DMS153 treated with DMSO at 0.1 percent for 48 hours (cell line): Measurements from ENCODE around the gene PAXX.

ENCODE experiments used
- DNase-seq: peaks from one replicate; lab custom pipeline; 2025; ENCODE audit not compliant: unreplicated experiment; lab: John Stamatoyannopoulos, UW

The PAXX gene

GRCh38 chr9:136980669-136981478 lies 11.3 kb upstream of the PAXX start:
- DNase-seq: no peak

GRCh38 chr9:136981588-136982231 lies 10.5 kb upstream of the PAXX start:
- no peak for DNase-seq

GRCh38 chr9:136982232-136983051 lies 9.8 kb upstream of the PAXX start, which contains the start of gene LCNL1:
Gene LCNL1 (plus strand): TSS chr9:136982993. CDS start chr9:136983587, 594 bp downstream.
- DNase-seq: no peak

DNA sequence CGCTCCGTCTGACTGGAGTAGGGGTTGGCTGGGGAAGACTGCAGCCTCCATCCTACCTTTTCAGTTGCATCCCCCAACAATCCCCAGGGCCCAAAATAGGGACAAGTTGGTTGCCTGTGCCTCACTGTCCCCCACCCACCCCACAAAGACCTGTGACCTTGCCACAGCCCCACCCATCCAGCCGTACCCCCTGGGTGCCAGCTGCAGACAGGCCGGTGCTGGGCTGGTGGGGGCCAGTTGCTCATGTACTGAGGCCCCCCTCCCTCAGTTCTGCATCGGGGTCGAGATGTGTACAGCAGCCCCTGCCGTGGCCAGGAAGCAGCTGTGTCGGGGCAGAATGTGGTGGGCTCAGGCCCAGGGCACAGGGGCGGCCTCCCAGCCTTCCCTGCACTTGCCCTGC lies 9.1 kb upstream of the PAXX start:
- no peak for DNase-seq

- no peak for DNase-seq
Observed at GRCh38 chr9:136983656-136984314, 8.4 kb upstream of the PAXX start.

GRCh38 chr9:136984464-136985026 lies 7.7 kb upstream of the PAXX start:
- no peak for DNase-seq

DNA sequence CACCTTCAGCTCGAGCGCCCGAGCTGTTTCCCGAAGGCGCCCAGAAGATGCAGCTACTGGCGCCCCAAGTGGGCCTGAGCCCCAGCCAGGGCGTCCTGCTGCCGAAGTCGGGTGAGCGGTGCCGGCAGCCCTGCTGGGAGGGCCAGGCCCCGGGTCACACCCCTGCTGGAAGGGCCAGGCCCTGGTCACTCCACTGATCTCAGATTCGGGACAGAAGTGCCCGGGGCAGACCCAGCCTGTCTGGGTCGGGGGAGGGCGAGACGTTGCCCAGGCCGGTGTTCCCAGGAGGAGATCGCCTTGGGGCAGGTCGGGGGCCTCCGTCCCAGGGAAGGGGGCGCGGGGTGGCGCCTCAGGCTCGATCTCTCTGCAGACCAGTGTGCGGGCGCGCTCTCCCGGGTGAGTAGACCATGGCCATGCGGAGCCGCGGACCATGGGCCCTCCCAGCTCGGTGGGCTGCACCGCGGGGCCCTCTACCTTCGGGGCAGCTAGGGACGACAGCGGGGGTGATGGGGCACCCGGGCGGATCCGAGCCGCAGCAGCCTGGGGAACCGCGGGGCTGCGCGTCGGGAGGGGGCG lies 7.1 kb upstream of the PAXX start:
- no peak for DNase-seq

DNA sequence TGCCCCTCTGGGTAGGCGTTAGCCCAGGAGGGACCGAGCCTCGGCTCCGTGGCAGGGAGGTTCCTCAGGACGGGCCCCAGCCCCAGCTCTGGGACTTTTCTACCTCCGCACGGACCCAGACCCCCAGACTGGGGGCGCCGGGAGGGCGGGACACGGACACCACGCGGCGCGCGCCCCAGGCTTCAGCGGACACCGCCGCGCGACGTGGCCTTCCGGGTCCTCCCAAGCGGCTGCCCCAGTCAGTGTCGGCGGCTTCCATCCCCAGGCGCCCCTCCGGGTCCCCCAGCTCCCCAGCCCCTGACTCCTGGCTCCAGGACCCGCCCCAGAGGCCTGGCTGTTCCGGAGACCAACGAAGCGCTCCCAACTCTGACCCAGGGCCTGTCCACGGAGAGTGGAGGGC lies 6.4 kb upstream of the PAXX start:
- DNase-seq: no peak

- DNase-seq: no peak
Observed at GRCh38 chr9:136988872-136989271, 3.4 kb upstream of the PAXX start.

DNA sequence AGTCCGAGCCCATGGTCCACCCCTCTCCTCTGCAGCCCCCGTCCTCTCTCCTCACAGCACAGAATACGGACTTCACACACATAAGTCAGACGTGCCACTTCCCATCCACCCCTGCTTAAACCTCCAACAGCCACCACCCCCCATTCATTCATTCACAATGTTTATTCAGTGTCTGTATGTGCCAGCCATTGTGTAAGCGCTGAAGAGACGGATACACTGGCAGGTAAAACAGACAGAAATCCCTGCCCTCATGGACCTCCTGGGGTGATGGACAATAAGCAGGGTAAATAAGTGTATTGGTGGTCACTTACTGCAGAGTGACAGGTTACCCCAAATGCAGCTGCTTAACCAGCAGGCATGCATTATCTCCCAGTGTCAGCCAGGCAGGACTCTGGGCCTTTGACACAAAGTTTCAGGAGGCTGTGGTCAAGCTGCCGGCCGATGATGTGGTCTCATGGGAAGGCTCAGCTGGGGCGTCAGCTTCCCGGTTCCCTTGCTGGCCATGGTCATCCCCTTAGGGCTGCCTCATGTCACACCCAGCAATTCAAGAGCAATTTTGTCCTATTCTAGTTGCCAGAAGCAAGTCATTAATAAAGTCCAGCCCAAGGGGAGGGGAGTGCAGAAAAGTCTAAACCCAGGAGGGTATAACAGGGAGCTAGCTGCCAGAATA lies 1.8 kb upstream of the PAXX start:
- peak; percentile 56 for DNase-seq

DNA sequence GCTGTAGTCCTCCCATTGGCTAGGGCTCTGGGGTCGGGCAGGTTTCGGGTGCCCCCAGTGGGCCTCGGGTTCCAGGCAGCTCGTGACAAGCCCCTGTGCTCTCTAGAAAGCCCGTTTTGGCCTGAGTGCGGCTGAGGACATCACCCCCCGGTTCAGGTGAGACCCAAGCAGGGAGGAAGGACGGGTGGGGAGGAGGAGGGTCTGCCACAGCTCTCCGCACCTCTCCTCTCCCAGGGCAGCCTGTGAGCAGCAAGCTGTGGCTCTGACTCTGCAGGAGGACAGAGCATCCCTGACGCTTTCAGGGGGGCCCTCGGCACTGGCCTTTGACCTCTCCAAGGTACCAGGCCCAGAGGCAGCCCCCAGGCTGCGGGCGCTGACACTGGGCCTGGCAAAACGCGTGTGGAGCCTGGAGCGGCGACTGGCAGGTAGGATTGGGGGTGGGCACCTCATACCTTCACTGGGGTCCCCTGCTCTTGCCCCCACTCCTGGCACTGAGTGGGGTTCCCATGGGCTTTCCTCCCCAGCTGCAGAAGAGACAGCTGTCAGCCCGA lies 672 bp downstream of the PAXX start:
- no peak for DNase-seq

DNA sequence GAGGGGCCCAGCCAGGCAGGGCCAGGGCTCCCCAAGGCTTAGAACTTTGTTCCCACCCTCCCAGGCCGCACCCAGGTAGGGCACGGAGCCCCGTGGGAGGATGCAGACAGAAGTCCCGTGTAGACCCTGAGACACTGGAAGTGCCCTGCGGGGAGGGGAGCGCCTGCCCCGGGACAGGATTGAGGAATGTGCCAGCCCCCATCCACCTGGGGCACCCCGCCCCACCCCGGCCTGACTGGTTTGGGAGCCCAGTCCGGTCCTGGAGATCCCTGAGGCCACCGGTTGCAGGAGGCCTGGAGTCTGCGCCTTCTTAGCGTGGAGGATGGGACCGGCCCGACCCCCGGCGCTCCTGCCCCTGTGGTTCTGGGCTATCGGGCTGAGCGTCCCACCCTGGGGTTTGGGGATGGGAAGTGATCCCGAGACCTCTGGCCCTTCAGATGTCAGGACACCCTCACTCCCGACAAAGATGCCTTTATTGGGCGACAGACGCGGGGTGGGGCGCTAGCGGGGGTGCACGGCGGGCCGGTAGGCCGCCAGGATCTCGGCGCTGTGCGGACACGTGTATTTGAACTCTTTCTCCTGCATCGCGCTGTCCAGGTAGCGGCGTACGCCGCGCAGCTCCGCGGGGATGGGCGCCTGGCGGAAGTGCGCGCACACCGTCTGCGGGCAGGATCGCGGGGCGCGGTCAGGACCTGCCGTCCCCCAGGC lies 2.1 kb downstream of the PAXX start:
- no peak for DNase-seq

DNA sequence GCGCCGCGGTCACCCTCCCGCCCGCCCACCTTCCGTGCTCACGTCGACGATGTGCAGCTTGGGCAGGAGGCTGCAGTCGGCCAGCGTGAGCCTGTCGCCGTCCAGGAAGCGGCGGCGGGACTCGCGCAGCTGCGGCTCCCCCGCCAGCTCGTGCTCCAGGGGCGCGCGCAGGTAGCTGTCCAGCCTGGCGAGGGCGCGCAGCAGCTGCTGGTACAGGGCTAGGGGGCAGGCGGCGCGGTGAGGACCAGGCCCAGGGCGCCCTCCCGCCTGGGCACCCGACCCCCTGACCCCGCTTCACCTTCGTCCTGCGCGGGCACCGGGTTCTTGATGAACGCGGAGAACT lies 2.6 kb downstream of the PAXX start:
- DNase-seq: no peak

DNA sequence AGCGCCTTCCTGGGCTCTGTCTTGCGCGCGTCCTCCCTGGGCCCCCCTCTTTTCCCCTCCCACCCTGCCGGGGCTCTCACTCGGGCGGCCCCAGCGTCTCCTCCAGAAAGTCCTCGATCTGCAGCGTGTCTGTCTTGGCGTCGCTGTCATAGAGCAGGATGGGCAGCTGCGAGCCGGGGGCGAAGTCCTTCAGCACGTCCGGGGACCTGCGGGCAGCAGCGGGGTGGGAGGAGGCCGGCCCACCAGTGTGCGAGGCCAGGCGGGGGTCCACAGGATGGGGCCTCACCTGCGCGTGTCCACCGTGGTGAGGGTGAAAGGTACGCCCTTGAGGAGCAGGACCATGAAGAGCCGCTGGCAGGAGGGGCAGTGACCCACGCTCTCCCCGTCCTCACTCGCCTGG lies 3.1 kb downstream of the PAXX start:
- no peak for DNase-seq

DNA sequence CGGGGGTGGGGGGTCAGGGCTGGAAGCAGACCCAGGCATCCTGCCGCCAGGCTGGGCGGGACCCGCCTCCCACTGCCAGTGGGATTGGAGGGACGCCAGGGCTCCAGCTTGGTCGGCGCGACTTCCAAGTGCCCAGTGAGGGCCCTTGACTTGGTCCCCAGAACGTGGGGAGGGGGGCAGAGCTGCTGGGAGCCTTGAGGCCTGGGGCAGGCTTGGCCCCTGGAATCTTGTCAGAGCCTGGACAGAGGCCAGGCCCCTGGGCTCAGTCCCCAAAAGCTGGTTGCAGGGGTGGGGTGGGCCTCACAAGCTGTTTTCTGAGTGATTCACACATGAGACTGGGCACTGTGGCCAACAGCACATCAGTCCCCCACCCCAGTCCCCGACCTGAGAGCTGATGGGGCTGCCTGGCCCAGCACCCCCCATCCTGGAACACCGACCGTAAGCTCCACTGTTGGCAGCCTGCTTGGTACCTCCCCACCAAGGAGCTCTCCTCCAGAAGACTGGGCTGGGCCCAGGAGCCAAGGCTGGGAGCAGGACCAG lies 3.6 kb downstream of the PAXX start:
- DNase-seq: no peak

GRCh38 chr9:136996361-136997292 lies 4.4 kb downstream of the PAXX start, which contains the start of gene CLIC3:
Gene CLIC3 (minus strand): TSS chr9:136996568. CDS start chr9:136996543, 25 bp downstream.
- no peak for DNase-seq

GRCh38 chr9:136997371-136997770 lies 5.1 kb downstream of the PAXX start:
- no peak for DNase-seq

- DNase-seq: no peak
Observed at GRCh38 chr9:136997830-136998234, 5.6 kb downstream of the PAXX start.
